ENCODE measurements around the gene BIK.
A peak's percentile ranks its signal among the peaks of the same experiment; 100 is the strongest.

BIK gene

GRCh38 chr22:43110444-43110926 lies at the start of gene BIK:
BIK (plus strand) TSS chr22:43110750; CDS start chr22:43124023, 13,273 bp downstream.
- Histone ChIP-seq H3F3A (ENCODE audit: insufficient read depth, low read length) (no peaks in the 10 kb centered on the region), H3K27me3 (replicated peaks; ENCODE audit: insufficient read depth, low read length) (peaks cover 17% of the 10 kb centered on the region; the same call in 1 of the 2 replicates), H3K79me2 (ENCODE audit: low read length) (no peaks in the 10 kb centered on the region), H3K4me2 (ENCODE audit: low read depth, low read length) (peak within 1 kb of the TSS; percentile 97), H3K4me3 (ENCODE audit: low read length) (peak within 1 kb of the TSS; percentile 74), H4K20me1 (ENCODE audit: insufficient read depth, low read length) (no peaks in the 10 kb centered on the region), H3K9ac (ENCODE audit: low read length) (peak within 1 kb of the TSS; percentile 52; the same call in 1 of the 2 replicates), H3K36me3 (replicated peaks; ENCODE audit: insufficient read depth, low read length) (no peaks in the 10 kb centered on the region), H3K4me1 (ENCODE audit: low read length) (peaks cover 3% of the 10 kb centered on the region; the same call in 1 of the 2 replicates), H3K9me3 (replicated peaks; ENCODE audit: insufficient read depth, low read length) (no peaks in the 10 kb centered on the region), H3K9me2 (replicated peaks; ENCODE audit: insufficient read depth, low read length) (no peaks in the 10 kb centered on the region), H2AFZ (ENCODE audit: low read length) (peak within 1 kb of the TSS; percentile 86), H3K27ac (ENCODE audit: low read length) (no peak within 1 kb of the TSS)
- peak; percentile 61 for DNase-seq
- TF ChIP-seq EZH2 (optimal IDR thresholded peaks at IDR 0.05; ENCODE audit: low read depth, low read length) (no peak), CTCF (IDR thresholded peaks at IDR 0.05; ENCODE audit: low read length) (peak; percentile 26)

- H3K4me3 ChIP-seq (ENCODE audit: low read length), result no peak overlapping the region
- DNase-seq, result no peak
- H3K4me1 ChIP-seq (ENCODE audit: low read length), result no peaks in the 10 kb centered on the region
- TF ChIP-seq EZH2 (optimal IDR thresholded peaks at IDR 0.05; ENCODE audit: low read depth, low read length) (no peak), CTCF (IDR thresholded peaks at IDR 0.05; ENCODE audit: low read length) (no peak), EZH2phosphoT487 (IDR thresholded peaks at IDR 0.05; ENCODE audit: low read length) (no peak)
- no peaks in the 10 kb centered on the region for H3K27me3 ChIP-seq (replicated peaks; ENCODE audit: insufficient read depth, low read length)
- no peaks in the 10 kb centered on the region for H3F3A ChIP-seq (ENCODE audit: insufficient read depth, low read length)
- H2AFZ ChIP-seq (ENCODE audit: low read length), result no peak overlapping the region
- no peaks in the 10 kb centered on the region for H3K9me2 ChIP-seq (replicated peaks; ENCODE audit: insufficient read depth, low read length)
- no peak overlapping the region for H3K9ac ChIP-seq (ENCODE audit: low read length)
- H3K27ac ChIP-seq (ENCODE audit: low read length), result no peak overlapping the region
- no peak overlapping the region for H3K4me2 ChIP-seq (ENCODE audit: low read depth, low read length)
- H3K79me2 ChIP-seq (ENCODE audit: low read length), result no peaks in the 10 kb centered on the region
- H3K9me3 ChIP-seq (replicated peaks; ENCODE audit: insufficient read depth, low read length), result no peaks in the 10 kb centered on the region
- H4K20me1 ChIP-seq (ENCODE audit: insufficient read depth, low read length), result no peaks in the 10 kb centered on the region
- no peaks in the 10 kb centered on the region for H3K36me3 ChIP-seq (replicated peaks; ENCODE audit: insufficient read depth, low read length)
These were observed 44.4 kb upstream of the BIK start for GRCh38 chr22:43066134-43066533.

GRCh38 chr22:43066844-43067385 lies 43.6 kb upstream of the BIK start:
- no peak overlapping the region for H3K27ac ChIP-seq (ENCODE audit: low read length)
- H3K4me1 ChIP-seq (ENCODE audit: low read length), result no peaks in the 10 kb centered on the region
- H3K36me3 ChIP-seq (replicated peaks; ENCODE audit: insufficient read depth, low read length), result no peaks in the 10 kb centered on the region
- H3K9me2 ChIP-seq (replicated peaks; ENCODE audit: insufficient read depth, low read length), result no peaks in the 10 kb centered on the region
- no peaks in the 10 kb centered on the region for H3F3A ChIP-seq (ENCODE audit: insufficient read depth, low read length)
- no peak overlapping the region for H3K4me3 ChIP-seq (ENCODE audit: low read length)
- H3K9me3 ChIP-seq (replicated peaks; ENCODE audit: insufficient read depth, low read length), result no peaks in the 10 kb centered on the region
- no peak overlapping the region for H3K9ac ChIP-seq (ENCODE audit: low read length)
- no peaks in the 10 kb centered on the region for H4K20me1 ChIP-seq (ENCODE audit: insufficient read depth, low read length)
- H3K79me2 ChIP-seq (ENCODE audit: low read length), result no peaks in the 10 kb centered on the region
- no peak for DNase-seq
- H2AFZ ChIP-seq (ENCODE audit: low read length), result no peak overlapping the region
- no peak overlapping the region for H3K4me2 ChIP-seq (ENCODE audit: low read depth, low read length)
- H3K27me3 ChIP-seq (replicated peaks; ENCODE audit: insufficient read depth, low read length), result no peaks in the 10 kb centered on the region
- TF ChIP-seq EZH2 (optimal IDR thresholded peaks at IDR 0.05; ENCODE audit: low read depth, low read length) (no peak), EZH2phosphoT487 (IDR thresholded peaks at IDR 0.05; ENCODE audit: low read length) (no peak), CTCF (IDR thresholded peaks at IDR 0.05; ENCODE audit: low read length) (no peak)

Measured in MM.1S (cell line).